HG03442 (cell line): Measurements from ENCODE around the gene RAD9A.

Experiments used
- ATAC-seq: cut with Tn5 transposase; IDR thresholded peaks from one replicate; pipeline ENCODE4 v1.9.1; 2021; ENCODE audit warnings: mild to moderate bottlenecking, moderate library complexity; ENCODE audit not compliant: unreplicated experiment

The RAD9A gene

GRCh38 chr11:67391304-67392182 lies at the start of gene RAD9A:
Gene RAD9A, plus strand, starts transcription at chr11:67391986. Its CDS starts 59 bp downstream, at chr11:67392045.
- peak; percentile 59 for ATAC-seq

DNA sequence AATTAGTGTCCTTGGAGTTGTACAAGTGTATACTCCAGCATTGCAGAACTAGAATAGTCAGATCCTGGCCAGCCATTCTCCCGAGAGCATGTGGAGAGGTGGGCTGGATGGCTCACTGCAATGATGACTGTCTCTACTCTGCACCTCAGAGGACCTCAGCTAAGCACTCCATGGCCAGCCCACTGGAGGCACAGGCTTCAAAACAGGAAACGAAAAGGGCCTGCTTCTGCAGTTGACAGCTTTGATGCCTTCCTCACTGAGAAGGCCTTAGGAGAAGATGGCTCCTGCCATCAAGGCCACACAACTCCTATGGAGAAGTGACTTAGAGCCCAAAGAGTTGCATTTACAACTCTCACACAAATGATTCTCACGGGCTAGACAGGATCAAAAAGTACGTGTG lies 47.5 kb upstream of the RAD9A start:
- ATAC-seq = no peak

- no peak for ATAC-seq
Measured at GRCh38 chr11:67345247-67345919, 46.4 kb upstream of the RAD9A start.

DNA sequence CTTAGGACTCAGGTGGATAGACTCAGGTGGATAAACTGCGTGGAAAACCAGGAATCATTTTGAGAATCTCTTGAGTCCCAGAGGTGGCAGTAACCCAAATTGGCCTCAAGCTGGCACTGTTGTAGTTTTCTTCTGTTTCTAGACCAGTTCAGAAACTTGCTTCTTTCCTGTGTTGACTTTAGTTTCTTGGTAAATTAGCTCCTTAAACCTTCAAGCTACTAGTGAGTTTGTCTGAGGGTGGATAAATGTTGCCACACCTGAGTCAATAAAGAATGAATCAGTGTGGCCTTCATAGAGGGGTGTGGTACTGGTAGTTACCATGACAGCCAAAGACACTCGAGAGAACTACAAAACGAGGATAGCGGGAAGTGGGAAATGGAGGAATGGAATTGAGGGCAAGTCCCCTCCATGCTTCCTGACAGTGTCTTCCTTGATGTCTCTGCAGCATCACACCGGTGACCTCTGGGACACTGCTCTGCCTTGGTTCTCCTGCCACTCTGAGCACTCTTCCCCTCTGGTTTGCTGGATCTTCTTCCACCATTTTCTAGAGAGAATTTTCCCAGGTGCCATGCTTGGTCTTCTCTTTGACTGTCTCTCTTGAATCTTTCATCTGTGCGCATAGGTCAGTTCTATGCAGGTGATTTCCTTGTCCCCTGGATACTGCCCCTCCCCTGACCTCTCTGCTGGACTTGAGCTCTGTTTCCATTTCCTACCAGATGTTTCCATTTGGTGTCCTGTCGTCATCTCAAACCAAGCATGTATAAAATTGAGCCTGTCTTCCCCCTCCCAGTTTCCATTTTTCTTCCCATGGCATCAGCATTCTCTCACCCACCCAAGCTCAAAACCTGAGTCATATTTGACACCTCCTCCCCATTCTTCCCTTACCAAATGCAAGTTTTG lies 45.6 kb upstream of the RAD9A start:
- ATAC-seq = no peak

DNA sequence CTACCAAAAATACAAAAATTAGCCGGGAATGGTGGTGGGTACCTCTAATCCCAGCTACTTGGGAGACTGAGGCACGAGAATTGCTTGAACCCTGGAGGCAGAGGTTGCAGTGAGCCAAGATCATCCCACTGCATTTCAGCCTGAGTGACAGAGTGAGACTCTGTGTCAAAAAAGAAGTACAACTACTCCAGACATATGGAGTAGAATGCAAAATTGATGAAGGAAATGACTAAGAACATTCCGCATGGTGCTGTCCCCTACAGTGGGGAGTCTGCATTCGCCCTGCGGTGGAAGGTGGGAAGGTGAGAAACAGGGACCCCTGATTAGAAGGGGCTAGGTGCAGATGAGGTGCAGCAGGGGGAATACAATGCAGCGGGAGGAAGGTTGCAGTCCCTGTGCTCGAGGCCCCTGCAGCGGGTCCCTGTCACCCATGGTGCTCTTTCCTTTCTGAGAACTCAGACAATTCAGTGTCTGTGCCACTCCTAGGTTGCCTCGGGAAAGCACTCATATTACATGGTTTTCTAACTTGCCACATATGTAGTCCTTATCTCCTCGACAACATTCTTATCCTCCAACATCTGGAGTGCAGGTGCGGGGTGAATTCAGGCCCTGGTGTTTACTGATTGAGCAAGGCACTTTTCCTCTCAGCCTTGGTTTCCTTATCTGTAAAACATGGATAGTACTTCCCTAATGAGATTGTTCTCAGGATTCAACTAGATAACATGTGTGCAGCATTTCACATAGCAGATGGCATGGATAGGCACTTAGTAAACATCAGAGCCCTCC lies 43.6 kb upstream of the RAD9A start:
- no peak for ATAC-seq

DNA sequence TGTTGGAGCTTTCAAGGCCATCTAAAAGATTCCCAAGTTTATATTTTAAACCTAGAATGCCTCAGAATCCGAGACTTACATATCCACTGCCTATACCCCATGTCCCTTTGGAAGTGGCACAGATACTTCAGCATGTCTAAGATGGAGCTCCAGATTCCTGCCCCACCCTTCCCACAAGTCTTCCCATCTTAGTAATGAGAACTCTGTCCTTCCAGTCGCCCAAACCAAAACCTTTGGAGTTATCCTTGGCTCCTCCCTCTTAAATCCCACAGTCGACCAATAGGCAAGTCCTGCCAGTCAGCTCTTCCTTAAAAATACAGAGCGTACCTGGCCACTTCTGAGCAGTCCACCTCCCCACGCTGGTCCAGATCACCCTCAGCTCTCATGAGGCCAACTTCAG lies 42.8 kb upstream of the RAD9A start:
- no peak for ATAC-seq

GRCh38 chr11:67349457-67349856 lies 42.3 kb upstream of the RAD9A start:
- no peak for ATAC-seq

DNA sequence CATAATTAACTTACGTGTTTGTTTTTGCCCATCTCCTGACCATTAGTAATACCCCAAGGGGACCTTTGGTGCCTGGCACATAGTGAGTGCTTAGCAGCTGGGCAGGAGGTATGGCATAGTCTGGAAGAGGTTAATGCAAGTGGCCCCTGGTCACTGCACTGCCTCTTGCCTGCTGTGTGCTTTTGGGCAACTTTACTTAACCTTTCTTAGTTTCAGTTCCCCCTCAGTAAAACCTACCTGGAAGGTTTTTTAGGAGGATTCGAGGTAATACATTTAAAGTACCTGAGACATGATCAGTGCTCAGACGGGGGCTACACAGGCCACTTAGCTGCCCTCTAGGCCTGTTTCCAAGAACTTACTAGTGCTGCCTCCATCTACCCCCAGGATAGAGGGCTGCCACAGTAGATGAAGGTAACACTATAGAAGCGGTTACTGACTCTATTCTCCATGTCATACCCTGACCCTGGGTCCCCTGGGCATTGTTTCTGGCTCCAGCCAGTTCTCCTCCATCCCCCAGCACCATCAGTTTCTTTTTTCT lies 41.8 kb upstream of the RAD9A start:
- ATAC-seq = no peak

GRCh38 chr11:67351275-67352005 lies 40.3 kb upstream of the RAD9A start:
- ATAC-seq = no peak

GRCh38 chr11:67352546-67353316 lies 39.1 kb upstream of the RAD9A start:
- ATAC-seq = no peak

DNA sequence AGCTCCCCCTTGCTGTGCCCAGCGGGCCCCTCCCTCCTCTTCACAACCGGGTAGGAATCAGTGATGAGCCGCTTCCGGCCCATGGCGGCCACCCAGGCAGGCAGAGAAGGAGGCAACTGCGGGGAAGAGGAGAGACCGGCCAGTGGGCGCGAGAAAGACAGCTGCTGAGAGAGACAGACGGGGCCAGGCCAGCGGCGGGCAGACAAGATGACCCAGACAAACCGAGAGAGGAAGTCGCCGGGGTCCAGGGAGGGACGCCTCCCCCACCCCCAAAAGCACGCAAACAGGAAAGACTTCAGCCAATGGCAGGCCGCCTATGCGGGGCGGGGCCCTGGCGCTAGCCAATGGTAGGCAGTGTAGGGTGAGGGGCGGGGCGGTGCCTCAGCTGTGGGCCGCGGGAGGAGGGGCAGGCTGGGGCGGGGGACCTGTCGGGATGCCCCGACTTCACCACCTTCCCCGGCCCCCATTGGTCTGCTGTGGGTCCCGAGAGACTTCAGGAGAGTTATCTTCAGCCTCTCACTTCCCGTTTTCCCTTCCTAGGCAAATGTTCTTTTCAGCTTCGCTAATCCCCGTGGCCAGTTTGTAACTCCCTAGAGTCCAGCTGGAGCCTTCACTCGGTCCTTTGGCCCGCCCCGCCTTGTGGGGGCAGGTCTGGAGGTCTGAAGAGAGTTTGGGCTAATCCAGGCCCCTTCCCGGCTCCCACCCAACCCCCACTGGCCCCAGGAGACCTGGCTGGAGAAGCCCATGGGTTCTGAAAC lies 38.3 kb upstream of the RAD9A start, which contains the start of gene POLD4:
Gene POLD4, minus strand, starts transcription at position 230 of the 758 bp plus-strand sequence. Its CDS starts 147 bp downstream, at position 83.
- peak; percentile 78 for ATAC-seq

DNA sequence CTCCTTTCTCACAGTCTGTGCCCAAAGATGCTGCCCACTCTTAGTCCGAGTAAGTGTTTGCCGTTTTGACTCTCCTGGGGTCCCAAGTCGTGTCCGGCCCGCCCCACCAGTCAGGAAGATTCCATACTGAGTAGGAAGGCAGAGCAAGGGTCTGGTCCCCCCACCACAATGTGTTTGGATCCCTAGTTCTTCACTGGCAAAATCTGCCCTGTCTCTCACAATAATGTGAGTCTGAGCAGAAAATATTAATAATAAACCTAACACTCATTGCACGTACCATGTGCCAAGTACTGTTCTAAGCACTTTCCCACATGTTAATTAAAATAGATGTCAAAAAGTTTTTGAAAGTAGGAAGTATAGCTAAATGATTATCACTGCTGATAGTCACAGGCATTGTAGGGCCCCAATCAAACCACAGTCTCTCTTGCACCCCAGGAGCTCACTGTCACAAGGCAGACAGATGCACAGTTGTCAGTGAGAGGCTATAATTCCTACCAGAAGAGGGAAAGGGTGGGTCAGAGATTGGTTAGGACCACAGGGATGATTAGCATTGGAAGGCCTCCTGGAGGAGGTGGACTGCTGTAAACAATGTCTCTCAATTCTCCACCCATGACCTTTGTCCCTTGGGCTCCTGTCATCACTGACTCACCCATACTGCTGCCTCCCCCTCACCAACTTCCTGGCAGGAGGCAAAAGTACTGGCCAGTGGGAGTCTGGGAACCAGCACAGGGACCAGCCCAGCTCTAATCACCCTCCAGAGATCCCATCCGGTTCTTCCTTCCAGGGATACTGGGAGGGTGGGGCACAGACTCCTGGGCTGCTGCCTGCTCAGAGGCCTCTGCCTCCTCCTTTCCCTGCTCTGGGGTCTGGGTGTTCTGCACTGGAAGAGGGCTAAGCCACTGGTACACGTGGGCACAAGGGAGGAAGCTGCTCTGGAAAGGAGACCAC lies 37.4 kb upstream of the RAD9A start:
- no peak for ATAC-seq

GRCh38 chr11:67355023-67355793 lies 36.6 kb upstream of the RAD9A start:
- no peak for ATAC-seq

DNA sequence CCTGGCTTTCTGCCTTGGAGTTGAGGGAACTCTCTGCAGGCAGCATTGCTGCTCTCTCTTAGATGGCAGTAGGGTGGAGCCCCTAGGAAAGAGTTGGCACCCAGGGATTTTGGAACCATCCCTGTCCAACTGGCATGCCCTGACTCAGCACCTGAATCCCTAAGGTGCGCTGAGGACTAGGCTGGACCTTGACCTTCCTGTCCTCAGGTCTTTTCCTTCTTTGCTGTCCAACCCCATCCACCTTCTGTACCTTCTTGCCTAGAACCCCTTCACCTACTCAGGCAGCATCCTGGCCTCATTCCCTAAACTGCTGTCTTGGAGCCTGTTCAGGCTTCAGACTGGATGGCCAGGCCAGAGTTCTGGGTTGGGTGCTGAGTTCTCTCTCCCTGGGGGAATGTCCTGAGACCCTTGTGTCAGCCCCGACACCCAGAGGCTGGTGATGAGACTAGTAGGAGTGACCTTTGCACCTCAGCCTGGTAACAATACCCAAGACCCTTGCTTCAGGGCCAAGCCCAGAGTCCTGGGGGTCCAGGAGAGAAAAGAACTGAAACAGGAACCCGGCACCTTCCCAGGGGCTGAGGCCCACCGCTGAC lies 35.9 kb upstream of the RAD9A start:
- no peak for ATAC-seq

GRCh38 chr11:67356387-67356863 lies 35.4 kb upstream of the RAD9A start:
- no peak for ATAC-seq
